HepG2 (cell line): Measurements from ENCODE around the gene SLC38A2. TPM values are rescaled to one million over a fixed set of nuclear protein-coding genes. Genes with fewer than 3 reads are reported as not detected.
A peak's percentile ranks its signal among the peaks of the same experiment; 100 is the strongest.

Experiments
- AFF4 ChIP-seq: sonication (generic); formaldehyde crosslinking; IDR thresholded peaks from 2 replicates; pipeline ENCODE4 v1.4.0; 2020; ENCODE audit warnings: missing genetic modification reagents
- ASH2L ChIP-seq: fragments of 300-600, 200-600 bp; sonication (generic); IDR thresholded peaks from 2 replicates; pipeline ENCODE4 v1.7.0; 2017; ENCODE audit warnings: low read depth, mild to moderate bottlenecking, moderate library complexity, mixed read lengths, low read length; ENCODE audit not compliant: insufficient read length
- BORCS8-MEF2B ChIP-seq: sonication (generic); formaldehyde crosslinking; IDR thresholded peaks from 2 replicates; pipeline ENCODE4 v1.8.0; 2022; ENCODE audit warnings: mild to moderate bottlenecking, missing genetic modification reagents
- ERF ChIP-seq: IDR thresholded peaks from 2 replicates; pipeline ENCODE4 v1.6.1; 2018; ENCODE audit warnings: missing biosample characterization, missing genetic modification reagents
- FOSL2 ChIP-seq: sonication (generic); formaldehyde crosslinking; IDR thresholded peaks from 2 replicates; pipeline ENCODE4 v1.4.0; 2020; ENCODE audit warnings: missing genetic modification reagents
- KDM2A ChIP-seq: sonication (generic); formaldehyde crosslinking; IDR thresholded peaks from 2 replicates; pipeline ENCODE4 v1.4.0; 2020; ENCODE audit warnings: low read depth, missing genetic modification reagents, borderline replicate concordance
- KLF11 ChIP-seq: IDR thresholded peaks from 2 replicates; pipeline ENCODE4 v1.6.1; 2016; ENCODE audit warnings: missing compliant biosample characterization
- MAFF ChIP-seq: IDR thresholded peaks from 2 replicates; pipeline ENCODE4 v1.6.1; 2011; ENCODE audit warnings: low read depth, low read length, improper control_type of control experiment
- RAD21 ChIP-seq: fragments of 450-650 bp; formaldehyde crosslinking; IDR thresholded peaks from 2 replicates; pipeline ENCODE4 v1.5.0; 2020; ENCODE audit warnings: mild to moderate bottlenecking
- SMC3 ChIP-seq: IDR thresholded peaks from 2 replicates; pipeline ENCODE4 v1.6.1; 2011; ENCODE audit warnings: low read length, improper control_type of control experiment
- SOX6 ChIP-seq, 2 experiments: fragments of 450-650 bp in 1 of 2; sonication (generic) in 1 of 2; formaldehyde crosslinking in 1 of 2; IDR thresholded peaks; 2 replicates each; pipeline versions ENCODE4 v1.4.0 to v1.6.1; 2017 to 2020; ENCODE audit warnings: antibody characterized with exemption in 1 of 2, mild to moderate bottlenecking in 1 of 2, missing genetic modification reagents in 1 of 2
- STAG1 ChIP-seq: sonication (generic); formaldehyde crosslinking; IDR thresholded peaks from 2 replicates; pipeline ENCODE4 v1.4.0; 2020; ENCODE audit warnings: missing genetic modification reagents
- XBP1 ChIP-seq: sonication (generic); formaldehyde crosslinking; IDR thresholded peaks from 2 replicates; pipeline ENCODE4 v1.5.0; 2020; ENCODE audit warnings: missing genetic modification reagents
- ZMYM4 ChIP-seq: sonication (generic); formaldehyde crosslinking; IDR thresholded peaks from 2 replicates; pipeline ENCODE4 v1.8.1; 2023; ENCODE audit warnings: mild to moderate bottlenecking, missing genetic modification reagents
- ZNF230 ChIP-seq: sonication (generic); formaldehyde crosslinking; IDR thresholded peaks from 2 replicates; pipeline ENCODE4 v1.4.0; 2020; ENCODE audit warnings: mild to moderate bottlenecking, missing genetic modification reagents
- ZNF431 ChIP-seq: sonication (generic); formaldehyde crosslinking; IDR thresholded peaks from 2 replicates; pipeline ENCODE4 v1.9.0; 2022; ENCODE audit warnings: missing genetic modification reagents, low read depth, mild to moderate bottlenecking, borderline replicate concordance
- ZNF512 ChIP-seq: sonication (generic); formaldehyde crosslinking; IDR thresholded peaks from 2 replicates; pipeline ENCODE4 v1.4.0; 2020; ENCODE audit warnings: mild to moderate bottlenecking, missing genetic modification reagents
- ZNF891 ChIP-seq: sonication (generic); formaldehyde crosslinking; IDR thresholded peaks from 2 replicates; pipeline ENCODE4 v1.5.0; 2020; ENCODE audit warnings: mild to moderate bottlenecking, missing genetic modification reagents
- polyA plus RNA-seq, 8 experiments: library from polyadenylated mRNA; depleted of rRNA in 3 of 8; stranded (reverse) in 7 of 8; unstranded in 1 of 8; fragments of >200 nt; fragmentation: Illumina TruSeq in 4 of 8; extraction: Trizol in 4 of 8; gene quantifications; 2 replicates each; pipeline versions ENCODE4 v1.2.1 to v1.2.3, GENCODE V29; 2011 to 2016; ENCODE audit warnings: low read depth in 4 of 8, missing spikeins in 1 of 8, mixed read lengths in 1 of 8; ENCODE audit not compliant: insufficient read depth in 1 of 8
- total RNA-seq, 5 experiments: library from RNA; depleted of rRNA; stranded (reverse); fragments of >200 nt; fragmentation: Illumina TruSeq; extraction: Trizol; gene quantifications; 2 replicates each; pipeline ENCODE4 v1.2.3, GENCODE V29; 2016; ENCODE audit warnings: low read depth in 1 of 5
- TF ChIP-seq, protein P1 (sequence below): IDR thresholded peaks from 2 replicates; pipeline ENCODE4 v1.4.0; 2020; ENCODE audit warnings: mild to moderate bottlenecking, missing genetic modification reagents

SLC38A2 gene
- total and polyA plus RNA-seq, 2 of the 13 experiments (the other 11 are each of a cell fraction or from before 2014, with no cell fraction given) = 368 to 880 TPM

DNA sequence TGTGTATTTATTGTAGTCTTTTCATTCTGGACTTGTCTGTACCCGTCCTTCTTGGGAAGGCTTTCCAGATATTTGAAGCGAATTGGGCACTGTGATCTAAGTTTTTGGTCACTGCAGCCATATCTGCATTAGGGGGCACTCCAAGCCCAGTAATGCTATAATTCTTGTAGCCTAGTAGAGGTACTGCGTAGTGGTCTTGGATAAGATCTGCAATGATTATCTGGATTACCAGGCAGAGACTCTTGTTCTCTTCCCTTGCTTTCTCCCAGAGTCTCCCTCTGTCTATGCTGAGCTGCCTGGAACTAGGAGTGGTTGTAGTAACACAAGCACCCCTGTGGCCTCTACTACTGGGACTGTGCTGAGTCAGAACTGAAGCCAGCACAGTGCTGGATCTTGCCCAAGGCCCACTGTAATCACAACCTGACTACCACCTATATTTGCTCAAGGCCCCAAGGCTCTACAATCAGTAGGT, 30.0 kb downstream of the SLC38A2 start (continued):
- TF ChIP-seq ZNF431 (no peak), ZNF891 (CRISPR knock-in tag) (peak; percentile 46; the same call in 1 of the 2 replicates), STAG1 (CRISPR knock-in tag) (peak; percentile 99), BORCS8-MEF2B (CRISPR knock-in tag) (0 out of 2 replicates have a peak, but pooled peaks have one; percentile 42), ERF (CRISPR knock-in tag) (0 out of 2 replicates have a peak, but pooled peaks have one; percentile 21), XBP1 (CRISPR knock-in tag) (no peak), SMC3 (peak; percentile 84), MAFF (0 out of 2 replicates have a peak, but pooled peaks have one; percentile 27), KLF11 (CRISPR knock-in tag) (0 out of 2 replicates have a peak, but pooled peaks have one; percentile 40), KDM2A (CRISPR knock-in tag) (peak; percentile 61; the same call in 1 of the 2 replicates), ZNF230 (peak; percentile 86; the same call in 1 of the 2 replicates), FOSL2 (CRISPR knock-in tag) (peak; percentile 36), AFF4 (CRISPR knock-in tag) (no peak), ZMYM4 (CRISPR knock-in tag) (peak; percentile 47; the same call in 1 of the 2 replicates), ASH2L (no peak), SOX6 (IDR thresholded peaks at IDR 0.05) (no peak), SOX6 (CRISPR knock-in tag; IDR thresholded peaks at IDR 0.05) (peak; percentile 25; the same call in 1 of the 2 replicates), RAD21 (CRISPR knock-in tag) (peak; percentile 87), ZNF512 (CRISPR knock-in tag) (no peak)
- TF ChIP-seq, protein P1, sequence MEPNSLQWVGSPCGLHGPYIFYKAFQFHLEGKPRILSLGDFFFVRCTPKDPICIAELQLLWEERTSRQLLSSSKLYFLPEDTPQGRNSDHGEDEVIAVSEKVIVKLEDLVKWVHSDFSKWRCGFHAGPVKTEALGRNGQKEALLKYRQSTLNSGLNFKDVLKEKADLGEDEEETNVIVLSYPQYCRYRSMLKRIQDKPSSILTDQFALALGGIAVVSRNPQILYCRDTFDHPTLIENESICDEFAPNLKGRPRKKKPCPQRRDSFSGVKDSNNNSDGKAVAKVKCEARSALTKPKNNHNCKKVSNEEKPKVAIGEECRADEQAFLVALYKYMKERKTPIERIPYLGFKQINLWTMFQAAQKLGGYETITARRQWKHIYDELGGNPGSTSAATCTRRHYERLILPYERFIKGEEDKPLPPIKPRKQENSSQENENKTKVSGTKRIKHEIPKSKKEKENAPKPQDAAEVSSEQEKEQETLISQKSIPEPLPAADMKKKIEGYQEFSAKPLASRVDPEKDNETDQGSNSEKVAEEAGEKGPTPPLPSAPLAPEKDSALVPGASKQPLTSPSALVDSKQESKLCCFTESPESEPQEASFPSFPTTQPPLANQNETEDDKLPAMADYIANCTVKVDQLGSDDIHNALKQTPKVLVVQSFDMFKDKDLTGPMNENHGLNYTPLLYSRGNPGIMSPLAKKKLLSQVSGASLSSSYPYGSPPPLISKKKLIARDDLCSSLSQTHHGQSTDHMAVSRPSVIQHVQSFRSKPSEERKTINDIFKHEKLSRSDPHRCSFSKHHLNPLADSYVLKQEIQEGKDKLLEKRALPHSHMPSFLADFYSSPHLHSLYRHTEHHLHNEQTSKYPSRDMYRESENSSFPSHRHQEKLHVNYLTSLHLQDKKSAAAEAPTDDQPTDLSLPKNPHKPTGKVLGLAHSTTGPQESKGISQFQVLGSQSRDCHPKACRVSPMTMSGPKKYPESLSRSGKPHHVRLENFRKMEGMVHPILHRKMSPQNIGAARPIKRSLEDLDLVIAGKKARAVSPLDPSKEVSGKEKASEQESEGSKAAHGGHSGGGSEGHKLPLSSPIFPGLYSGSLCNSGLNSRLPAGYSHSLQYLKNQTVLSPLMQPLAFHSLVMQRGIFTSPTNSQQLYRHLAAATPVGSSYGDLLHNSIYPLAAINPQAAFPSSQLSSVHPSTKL = peak; percentile 16; the same call in 1 of the 2 replicates
